Islet of Langerhans (tissue), 1 donor: ENCODE data around the gene LRRC66.

Experiments used
- FAIRE-seq: peaks from one replicate; lab custom pipeline; 2011; peaks lifted over from hg19 to GRCh38; lab: Jason Lieb, UNC

Gene LRRC66

GRCh38 chr4:52019936-52020657 lies at the start of gene LRRC66:
LRRC66 (minus strand) TSS chr4:52020363; CDS start chr4:52017613, 2,750 bp downstream.
- peak; percentile 33 for FAIRE-seq

- no peak for FAIRE-seq
These were observed 49.4 kb upstream of the LRRC66 start for GRCh38 chr4:52069571-52069970.

GRCh38 chr4:52059372-52059771 lies 39.2 kb upstream of the LRRC66 start:
- FAIRE-seq, result no peak

- no peak for FAIRE-seq
These were observed 38.1 kb upstream of the LRRC66 start for GRCh38 chr4:52058275-52058674.

- no peak for FAIRE-seq
These were observed 37.0 kb upstream of the LRRC66 start for GRCh38 chr4:52057196-52057595.

GRCh38 chr4:52054254-52054653 lies 34.1 kb upstream of the LRRC66 start:
- FAIRE-seq, result no peak

GRCh38 chr4:52052475-52052780 lies 32.3 kb upstream of the LRRC66 start:
- no peak for FAIRE-seq

GRCh38 chr4:52051615-52052474 lies 31.7 kb upstream of the LRRC66 start:
- FAIRE-seq, result no peak

GRCh38 chr4:52051213-52051614 lies 31.1 kb upstream of the LRRC66 start, which contains the start of gene SPATA18:
SPATA18 (plus strand) TSS chr4:52051304; CDS start chr4:52051705, 401 bp downstream.
- FAIRE-seq, result no peak

GRCh38 chr4:52049266-52049665 lies 29.1 kb upstream of the LRRC66 start:
- FAIRE-seq, result no peak

GRCh38 chr4:52045028-52045427 lies 24.9 kb upstream of the LRRC66 start:
- FAIRE-seq, result no peak

GRCh38 chr4:52038103-52038912 lies 18.1 kb upstream of the LRRC66 start, which contains the start of gene SGCB:
SGCB (minus strand) TSS chr4:52038299; CDS start chr4:52038259, 40 bp downstream.
- no peak for FAIRE-seq

- FAIRE-seq, result no peak
These were observed 17.5 kb upstream of the LRRC66 start for GRCh38 chr4:52037689-52038102.

- peak; percentile 92 for FAIRE-seq
These were observed 16.8 kb upstream of the LRRC66 start for GRCh38 chr4:52036886-52037530.

- FAIRE-seq, result no peak
These were observed 15.0 kb upstream of the LRRC66 start for GRCh38 chr4:52035190-52035589.

- no peak for FAIRE-seq
These were observed 11.8 kb upstream of the LRRC66 start for GRCh38 chr4:52032005-52032404.

GRCh38 chr4:52028970-52029369 lies 8.8 kb upstream of the LRRC66 start:
- FAIRE-seq, result no peak

- peak; percentile 71 for FAIRE-seq
These were observed 2.3 kb downstream of the LRRC66 start for GRCh38 chr4:52017814-52018213.

GRCh38 chr4:52016981-52017380 lies 3.2 kb downstream of the LRRC66 start:
- no peak for FAIRE-seq

GRCh38 chr4:52015366-52015765 lies 4.8 kb downstream of the LRRC66 start:
- FAIRE-seq, result peak; percentile 95

- peak; percentile 27 for FAIRE-seq
These were observed 5.3 kb downstream of the LRRC66 start for GRCh38 chr4:52014903-52015302.

GRCh38 chr4:52012651-52013050 lies 7.5 kb downstream of the LRRC66 start:
- no peak for FAIRE-seq
